DMS153 treated with DMSO at 0.1 percent for 48 hours (cell line): ENCODE results near the gene TMEM248.
A peak's percentile ranks its signal among the peaks of the same experiment; 100 is the strongest.
"Not testable (repeated sequence)": the region's sequence is repeated elsewhere in the genome, so short reads cannot be mapped to it uniquely, and the experiment has no call there.

Experiments
- DNase-seq: peaks from one replicate; lab custom pipeline; 2025; ENCODE audit not compliant: unreplicated experiment; lab: John Stamatoyannopoulos, UW

TMEM248 gene

DNA sequence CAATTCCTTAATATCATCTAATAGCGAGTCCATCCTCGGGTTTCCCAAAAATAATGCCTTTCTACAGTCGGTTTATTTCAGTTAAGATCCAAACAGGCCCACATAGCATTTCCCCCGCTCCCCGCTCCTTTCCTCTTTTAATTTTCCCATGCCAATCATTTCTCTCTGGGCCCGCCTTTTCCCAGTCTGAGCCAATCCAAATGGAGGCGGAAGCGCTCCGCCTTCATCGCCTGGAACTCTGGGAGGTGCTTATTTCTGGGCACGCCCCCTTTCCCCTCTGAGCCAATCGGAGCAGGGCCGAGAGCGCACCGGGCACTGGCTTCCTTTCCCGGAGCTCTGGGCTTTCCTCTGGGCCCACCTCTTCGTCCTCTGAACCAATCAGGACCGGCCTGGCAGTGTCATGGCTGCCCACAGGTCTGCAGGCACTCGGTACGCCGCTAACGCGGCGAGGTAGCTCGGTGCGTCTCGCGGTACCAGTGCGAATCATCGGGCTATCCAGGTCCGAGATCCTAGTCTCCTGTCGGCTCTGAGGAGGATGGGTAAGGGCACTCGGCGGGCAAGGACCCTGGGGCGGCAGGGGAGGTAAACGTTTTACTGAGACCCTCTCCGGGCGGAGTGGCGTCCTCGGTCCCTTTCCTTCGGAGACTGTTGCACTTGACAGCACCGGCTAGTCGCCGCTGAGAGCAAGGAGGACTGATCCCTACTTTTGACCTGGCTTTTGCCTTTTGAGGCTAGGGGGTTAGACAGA, 75.6 kb downstream of the TMEM248 start, which contains the start of gene TYW1:
Gene TYW1, plus strand, starts transcription at position 390 of the 748 bp plus-strand sequence. Its CDS starts 146 bp downstream, at position 536.
- peak; percentile 93 for DNase-seq

DNA sequence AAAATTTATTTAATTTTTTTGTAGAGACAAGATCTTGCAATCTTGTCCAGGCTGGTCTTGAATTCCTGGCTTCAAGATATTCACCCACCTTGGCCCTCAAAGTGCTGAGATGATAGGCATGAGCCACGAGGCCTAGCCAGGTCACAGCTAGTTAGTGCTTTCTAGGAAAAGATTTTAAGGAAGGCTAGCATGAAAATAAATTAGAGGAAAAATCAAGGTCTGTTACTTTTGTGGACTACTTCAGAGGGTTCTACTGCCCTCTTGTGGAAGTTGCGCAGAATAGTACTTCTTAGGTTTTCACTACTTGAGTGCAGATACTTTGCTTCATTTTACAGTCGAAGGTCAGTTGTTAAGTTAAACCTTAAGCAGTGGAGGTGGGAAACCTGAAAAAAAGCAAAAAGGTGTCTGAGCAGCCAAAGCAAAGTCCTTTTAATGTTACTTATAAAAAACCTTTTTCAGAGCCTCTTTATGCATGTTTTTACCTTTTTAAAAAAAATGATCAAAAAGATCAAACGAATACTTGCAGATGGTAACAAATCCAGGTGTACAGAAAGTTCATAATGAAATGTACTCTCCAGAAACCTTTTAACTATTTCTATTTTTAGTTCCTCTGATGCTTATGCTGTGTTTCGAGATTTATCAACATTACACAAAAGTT, 79.7 kb downstream of the TMEM248 start:
- not testable (repeated sequence) for DNase-seq

DNA sequence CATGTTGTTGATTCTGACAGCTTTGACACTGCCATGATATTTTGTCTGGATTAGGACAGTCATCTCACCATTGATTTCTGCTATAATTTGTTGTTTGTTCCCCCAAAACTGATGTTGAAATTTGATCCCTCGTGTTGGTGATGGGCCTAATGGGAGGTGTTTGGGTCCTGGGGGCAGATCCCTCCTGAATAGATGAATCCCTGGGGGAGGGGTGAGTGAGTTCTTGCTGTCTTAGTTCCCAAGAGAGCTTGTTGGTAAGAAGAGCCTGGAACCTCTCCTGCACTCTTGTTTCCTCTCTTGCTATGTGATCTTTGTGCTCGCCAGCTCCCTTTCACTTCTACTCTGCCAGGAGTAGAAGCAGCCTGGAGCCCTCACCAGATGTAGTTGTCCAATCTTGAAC, 83.1 kb downstream of the TMEM248 start:
- DNase-seq: not testable (repeated sequence)

DNA sequence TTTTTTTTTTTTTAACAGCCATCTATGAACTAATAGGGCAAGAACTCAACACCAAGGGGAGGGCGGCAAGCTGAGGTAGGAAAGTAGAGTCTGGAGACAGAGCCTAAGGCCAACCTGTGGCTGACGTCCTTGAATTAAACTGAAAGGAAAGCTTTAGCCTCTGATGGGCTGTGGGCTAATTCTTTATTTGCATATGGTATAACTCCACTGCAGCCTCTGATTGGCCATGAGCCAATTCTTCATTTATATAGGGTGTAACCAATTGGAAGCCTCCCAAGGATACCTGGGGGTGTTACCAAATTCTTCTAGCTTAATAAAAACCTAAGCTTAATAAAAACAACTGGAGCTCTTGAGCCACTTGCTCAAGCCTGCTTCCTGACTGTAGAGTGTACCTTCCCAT, 85.9 kb downstream of the TMEM248 start:
- no peak for DNase-seq
